ENCODE measurements around the gene WASL.
"Not testable (repeated sequence)": the region's sequence is repeated elsewhere in the genome, so short reads cannot be mapped to it uniquely, and the experiment has no call there.

WASL gene

DNA sequence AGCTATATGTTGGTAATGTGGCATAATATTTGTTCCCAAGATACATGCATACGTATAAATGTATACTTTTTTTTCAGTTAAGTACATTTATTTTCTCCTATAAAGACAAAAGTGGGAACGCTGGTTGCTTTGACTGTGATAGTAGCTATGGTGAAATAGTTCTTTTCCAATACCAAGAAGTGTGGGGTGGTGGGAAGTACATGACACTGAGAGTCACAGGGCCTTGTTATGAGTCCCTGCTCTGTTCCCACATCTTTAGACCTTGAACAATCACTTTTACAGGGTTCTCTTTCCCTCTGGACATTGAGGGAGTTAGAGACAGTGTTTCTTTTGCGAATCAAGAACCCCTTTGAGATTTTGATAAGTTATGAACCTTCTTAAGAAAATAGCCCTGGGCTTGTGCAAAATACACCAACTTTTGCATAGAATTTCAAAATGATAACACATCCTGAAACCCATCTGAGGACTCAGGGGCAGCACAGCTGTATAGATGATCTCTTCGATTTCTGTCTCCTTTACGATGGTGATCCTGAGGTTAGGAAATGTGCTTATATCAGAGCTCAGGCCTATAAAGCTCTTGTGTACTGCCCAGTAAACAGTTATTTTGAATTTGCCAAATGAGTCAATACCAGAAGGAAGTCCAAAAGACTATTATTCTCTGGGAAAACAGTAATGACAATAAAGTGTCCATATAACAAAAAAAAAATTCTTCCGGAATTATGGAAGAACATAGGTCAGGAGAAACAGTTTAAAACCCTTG, 92.1 kb downstream of the WASL start:
- DNase-seq = no peak

DNA sequence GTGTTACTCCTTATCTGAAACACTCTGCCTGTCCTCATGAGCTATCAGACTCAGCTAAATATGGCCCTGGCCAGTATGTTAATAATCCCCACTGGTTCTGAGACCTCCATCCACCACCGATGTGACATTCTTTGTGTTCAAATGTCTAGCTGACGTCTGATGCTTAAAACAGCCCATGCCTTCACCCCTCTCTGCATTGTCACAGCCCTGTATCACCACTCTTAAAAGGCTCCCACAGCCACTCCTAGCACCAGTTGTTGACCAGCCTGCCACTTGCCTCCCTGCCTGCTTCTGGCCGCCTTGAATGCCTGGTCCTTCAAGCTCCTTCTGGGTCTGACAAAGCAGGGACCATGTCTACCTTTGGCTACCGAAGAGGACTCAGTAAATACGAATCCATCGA, 93.2 kb downstream of the WASL start, which contains the start of gene LMOD2:
Gene LMOD2 (plus strand): TSS at position 253 of the 400 bp plus-strand sequence. CDS start 98 bp downstream, at position 351.
- no peak for DNase-seq

DNA sequence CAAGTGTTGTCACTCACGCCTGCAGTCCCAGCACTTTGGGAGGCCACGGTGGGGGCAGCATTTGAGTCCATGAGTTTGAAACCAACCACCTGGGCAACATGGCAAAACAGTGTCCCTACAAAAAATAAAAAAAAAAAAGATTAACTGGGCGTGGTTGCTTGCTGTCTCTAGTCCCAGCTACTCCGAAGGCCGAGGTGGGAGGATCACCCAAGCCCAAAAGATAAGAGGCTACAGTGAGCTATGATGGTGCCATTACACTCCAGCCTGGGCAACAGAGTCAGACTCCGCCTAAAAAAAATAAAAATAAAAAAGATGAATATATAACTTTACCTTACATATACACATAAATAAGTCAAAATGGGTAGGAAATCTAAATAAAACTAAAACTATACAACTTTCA, 95.6 kb downstream of the WASL start:
- no peak for DNase-seq

DNA sequence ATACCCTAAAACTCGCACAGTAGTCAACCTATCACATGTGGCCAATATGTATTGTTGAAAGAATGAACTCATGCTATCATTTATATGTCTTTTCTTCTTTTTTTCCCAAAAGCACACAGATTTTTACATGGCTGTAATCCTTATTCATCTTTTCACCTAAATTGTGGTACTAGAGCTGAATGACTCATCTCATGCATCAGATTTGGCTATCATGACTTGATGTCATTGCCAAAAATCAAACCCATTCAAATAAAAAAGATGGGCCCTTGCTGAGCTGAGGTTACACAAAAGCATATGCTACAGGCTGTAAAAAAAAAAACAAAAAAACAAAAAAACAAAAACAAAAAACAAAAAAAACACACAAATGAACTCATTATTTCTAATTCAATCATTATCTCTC, 96.4 kb downstream of the WASL start:
- no peak for DNase-seq

DNA sequence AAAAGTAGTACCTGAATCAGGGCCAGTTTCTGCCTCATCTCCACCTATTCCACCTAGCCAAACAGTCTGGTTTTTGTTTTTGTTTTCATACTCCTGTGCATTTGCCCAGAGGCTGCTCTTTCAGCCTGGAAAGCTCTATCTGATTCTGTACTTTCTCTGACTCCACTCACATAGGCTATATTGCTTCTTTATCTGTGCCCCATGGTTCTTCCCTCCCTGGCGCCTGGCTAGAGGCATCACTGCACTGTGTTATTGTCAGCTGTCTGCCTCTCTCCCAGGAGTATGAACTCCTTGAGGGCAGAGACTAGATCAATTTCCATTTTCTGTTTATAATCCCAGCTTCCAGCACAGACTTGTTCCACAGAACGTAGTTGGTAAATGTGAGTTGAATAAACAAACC, 98.2 kb downstream of the WASL start:
- DNase-seq = no peak

DNA sequence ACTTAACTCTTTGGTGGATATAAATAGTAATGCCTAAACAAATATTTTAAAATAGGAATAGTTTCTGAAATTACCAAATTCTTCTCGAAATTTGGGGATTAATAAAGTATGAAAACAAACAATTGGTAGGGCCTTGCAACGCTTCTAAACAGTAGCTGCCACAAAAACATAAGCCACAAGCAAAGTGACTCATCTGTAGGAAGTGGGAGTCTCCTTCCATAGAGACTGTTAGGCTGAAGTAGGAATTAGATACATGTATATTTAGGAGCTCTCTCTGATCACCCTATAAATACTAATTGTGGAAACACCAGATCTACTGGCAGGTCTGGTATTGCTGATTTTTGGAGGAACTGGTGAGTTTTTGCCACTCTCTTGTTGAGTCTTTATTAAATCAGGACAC, 98.8 kb downstream of the WASL start:
- no peak for DNase-seq

DNA sequence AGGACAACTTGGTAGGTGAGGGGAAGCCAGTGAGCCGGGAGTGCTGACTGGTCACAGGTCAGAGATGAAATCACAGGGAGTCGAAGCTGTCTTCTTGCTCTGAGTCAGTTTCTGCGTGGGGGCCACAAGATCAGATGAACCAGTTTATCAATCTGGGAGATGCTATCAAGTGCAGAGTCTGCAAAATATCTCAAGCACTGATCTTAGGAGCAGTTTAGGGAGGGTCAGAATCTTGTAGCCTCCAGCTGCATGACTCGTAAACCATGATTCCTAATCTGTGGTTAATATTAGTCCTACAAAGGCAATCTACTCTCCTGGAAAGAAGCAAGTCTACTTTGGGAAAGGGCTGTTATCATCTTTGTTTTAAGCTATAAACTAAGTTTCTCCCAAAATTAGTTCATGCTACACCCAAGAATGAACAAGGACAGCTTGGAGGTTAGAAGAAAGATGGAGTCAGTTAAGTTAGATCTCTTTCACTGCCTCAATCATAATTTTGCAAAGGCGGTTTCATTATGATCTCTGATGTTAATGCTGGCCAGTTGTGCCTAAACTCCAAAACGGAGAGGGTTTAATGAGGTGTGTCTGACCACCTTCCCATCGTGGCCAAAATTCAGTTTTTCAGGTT, 101.6 kb downstream of the WASL start:
- no peak for DNase-seq

DNA sequence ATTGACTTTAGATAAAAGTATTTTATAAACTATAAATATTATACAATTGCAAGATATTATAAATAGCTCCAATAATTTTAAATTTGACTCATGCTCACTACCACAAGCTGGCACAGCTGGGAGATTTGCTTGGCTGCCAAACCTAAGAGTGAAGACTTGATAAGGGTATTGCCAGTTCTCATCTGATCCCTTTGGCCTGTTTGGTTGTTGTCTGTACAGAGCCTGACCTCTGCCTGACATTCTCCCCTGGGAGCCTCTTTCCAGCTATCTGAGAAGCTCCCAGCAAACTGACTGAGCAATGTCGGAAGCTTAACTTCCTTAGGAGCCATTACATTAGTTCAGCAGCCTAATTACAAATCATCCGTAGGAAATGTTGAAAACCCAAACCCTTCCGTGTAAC, 103.3 kb downstream of the WASL start:
- no peak for DNase-seq

DNA sequence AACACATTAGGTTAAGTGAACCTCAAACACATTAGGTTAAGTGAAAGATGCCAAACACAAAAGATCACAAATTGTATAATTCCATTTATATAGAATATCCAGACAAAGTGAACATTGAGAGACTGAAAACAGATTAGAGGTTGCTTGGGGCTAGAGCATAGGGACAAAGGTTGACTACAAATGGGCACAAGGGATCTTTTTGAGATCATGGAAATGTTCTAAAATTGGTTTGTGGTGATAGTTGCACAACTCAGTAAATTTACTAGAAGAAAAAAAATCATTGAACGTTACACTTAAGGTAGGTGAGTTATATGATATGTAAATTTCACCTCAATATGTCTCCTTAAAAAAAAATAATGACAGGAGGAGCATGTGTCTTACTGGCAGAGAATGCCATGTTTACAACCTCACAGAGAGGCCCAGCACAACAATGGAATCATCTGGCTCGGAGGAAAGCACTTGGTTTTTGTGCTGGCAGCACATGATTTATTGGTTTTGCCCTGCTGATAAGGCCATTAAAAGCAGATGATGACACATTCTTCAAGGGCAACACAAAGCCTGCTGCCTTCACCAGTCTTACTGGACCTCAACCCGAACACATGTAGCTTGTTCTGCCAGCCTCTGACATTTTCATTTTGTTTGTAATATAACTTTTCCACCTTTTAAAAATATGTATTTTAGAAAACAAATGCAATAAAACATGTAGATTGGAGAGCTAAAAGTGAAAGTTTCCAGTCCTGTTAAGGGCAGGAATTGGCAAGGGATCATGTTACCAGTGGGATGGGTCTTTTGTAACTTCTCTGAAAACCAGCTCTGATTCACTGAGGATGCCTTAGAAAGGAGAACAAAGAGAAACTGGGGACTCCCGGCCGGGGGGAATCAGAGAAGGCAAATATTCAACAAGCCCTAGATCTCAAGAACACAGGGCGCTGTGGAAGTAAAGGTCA, 105.0 kb downstream of the WASL start:
- DNase-seq = no peak

DNA sequence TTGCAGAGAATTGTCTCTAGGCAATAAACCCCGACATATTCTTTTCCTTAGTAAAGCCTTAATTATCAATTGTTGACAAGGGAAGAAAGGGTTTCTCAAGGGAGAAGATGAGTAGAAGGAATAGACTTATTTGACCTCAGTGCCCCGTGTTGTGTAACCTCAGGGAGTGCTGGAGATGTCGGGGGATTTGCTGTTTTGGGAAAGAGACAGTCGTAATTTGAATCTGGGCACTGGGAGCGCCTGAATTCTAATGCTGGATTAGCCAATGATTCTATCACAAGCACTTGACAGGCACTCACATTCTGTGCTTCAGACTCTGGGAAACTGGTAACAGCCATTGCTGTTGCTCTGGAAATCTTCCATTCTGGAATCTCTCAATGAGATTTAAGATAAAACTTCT, 106.9 kb downstream of the WASL start:
- no peak for DNase-seq

DNA sequence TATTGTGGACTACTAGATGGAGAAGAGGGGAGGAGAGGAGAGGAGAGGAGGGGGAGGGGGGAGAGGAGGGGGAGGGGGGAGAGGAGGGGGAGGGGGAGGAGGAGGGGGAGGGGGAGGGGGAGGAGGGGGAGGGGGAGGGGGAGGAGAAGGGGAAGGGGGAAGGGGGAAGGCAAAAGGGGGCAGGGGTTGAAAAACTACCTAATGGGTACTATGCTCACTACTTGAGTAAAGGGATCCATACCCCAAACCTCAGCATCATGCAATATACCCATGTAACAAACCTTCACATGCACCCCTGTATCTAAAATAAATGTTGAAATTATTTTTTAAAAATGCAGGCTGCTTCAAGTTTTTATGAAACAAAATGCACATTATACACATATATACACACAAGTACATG, 108.2 kb downstream of the WASL start:
- no peak for DNase-seq

DNA sequence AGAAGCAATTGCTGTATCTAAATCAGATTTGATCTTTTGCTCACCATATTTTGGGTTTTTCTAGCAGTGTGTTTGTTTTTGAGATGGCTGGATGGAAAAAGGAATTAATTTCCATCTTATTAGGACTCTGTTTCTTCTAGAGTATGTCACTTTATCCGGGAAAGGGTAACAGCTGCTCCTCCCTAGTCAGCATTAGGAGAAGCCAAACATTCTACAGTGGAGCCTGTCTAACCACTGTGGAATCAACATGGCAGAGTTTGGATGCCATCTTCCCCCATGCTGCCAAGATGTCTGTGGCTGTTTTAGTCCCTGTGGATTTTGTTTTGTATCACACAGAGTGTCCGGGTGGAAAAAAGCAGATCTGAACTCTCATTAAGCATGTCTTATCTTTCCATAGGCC, 109.2 kb downstream of the WASL start:
- no peak for DNase-seq

DNA sequence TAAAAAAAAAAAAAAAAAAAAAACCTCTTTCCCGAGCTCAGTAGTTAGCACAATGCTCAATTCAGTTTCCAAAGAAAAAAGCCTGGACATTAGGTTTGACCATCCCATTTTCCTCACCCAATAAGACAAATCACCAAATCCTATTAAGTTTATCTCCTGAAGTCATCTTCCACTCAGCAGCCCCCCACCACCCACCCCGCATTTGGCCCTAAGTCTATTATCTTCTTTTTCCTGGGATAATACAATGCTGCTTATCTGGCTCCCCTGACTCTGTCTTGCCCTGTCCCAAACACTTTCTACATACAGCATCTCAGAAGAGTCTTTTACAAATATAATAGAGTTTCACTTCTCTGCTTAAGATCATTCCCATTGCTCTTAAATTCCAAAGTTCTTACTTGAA, 110.9 kb downstream of the WASL start:
- DNase-seq = no peak

DNA sequence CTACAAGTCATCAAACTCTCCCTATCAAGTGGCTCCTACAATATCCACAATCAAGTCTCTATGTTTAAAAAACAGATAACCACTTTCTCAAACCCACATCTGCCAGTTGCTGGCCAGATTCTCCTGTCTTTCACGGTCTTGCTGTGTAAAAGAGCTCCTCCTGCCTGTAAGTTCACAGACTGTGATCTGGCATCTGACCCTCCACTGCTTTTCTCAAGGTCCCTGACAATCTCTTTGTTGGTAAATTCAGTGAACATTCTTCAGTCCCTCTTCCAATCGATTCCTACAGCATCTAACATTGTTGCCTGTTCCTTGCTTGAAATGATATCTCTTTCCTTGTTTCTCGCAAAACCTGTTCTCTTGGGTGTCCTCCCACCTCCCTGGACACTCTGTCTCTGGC, 111.6 kb downstream of the WASL start:
- DNase-seq = no peak

DNA sequence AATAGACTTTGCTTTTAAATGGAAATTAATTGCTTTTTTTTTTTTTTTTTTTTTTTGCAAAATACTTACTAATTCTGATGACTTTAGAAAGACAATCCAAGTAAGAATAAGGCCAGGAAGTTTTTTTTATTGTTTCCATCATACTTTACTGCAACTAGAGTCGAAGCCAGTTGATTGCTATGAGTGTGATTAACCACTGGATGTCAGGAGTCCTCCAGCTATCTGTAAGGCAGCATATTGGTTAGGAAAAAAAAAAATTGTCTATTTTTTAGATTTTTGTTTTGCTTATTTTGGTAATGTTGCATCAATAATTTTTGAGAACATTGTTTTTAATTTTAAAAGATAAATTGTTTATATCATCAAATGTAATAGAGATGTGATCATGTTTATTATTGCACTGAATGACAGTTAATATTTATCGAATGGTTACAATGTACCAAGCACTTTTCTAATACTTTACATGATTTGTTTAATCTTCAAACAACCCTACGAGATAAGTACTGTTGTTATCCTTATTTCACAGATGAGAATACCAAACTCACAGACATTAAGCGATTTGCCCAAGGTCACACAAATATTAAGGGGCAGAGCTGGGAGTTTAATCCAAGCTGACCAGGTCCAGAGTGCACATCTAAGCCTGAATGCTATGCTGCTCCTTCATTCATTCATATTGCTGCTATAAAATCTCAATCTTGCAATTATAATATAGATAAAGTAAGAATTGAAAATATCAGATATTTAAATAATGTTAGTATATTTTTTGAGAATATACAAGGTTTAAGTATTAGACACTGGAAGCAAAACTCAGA, 113.0 kb downstream of the WASL start:
- no peak for DNase-seq

DNA sequence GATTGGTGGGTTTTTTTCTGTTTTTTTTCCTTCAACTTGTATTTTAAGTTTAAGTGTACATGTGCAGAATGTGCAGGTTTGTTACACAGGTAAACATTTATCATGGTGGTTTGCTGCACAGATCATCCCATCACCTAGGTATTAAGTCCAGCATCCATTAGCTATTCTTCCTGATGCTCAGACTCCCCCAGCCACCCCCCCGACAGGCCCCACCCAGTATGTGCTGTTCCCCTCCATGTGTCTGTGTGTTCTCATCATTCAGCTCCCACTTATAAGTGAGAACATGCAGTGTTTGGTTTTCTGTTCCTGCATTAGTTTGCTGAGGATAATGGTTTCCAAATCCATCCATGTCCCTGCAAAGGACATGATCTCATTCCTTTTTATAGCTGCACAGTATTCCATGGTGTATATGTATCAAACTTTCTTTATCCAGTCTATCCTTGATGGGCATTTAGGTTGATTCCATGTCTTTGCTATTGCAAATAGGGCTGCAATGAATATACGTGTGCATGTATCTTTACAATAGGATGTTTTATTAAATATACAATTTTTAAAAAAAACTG, 114.7 kb downstream of the WASL start:
- DNase-seq = not testable (repeated sequence)

DNA sequence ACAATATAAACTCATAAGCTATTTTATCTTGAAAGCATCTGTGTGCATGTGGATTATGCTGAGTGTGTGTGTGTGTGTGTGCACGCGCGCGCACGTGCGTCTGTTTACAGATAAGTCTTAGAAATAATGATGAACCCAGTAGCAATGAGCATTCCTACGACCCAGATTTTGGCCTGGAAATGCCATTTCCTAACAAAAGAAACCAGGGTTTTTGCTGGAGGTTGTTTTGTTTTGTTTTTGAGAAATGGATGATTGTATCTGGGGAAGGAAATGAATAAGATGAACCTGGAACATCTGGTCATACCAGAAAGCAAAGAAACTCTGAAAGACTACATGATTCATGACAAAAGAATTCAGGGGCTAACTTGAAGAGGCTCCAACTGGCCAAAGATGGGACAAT, 115.2 kb downstream of the WASL start:
- no peak for DNase-seq

DNA sequence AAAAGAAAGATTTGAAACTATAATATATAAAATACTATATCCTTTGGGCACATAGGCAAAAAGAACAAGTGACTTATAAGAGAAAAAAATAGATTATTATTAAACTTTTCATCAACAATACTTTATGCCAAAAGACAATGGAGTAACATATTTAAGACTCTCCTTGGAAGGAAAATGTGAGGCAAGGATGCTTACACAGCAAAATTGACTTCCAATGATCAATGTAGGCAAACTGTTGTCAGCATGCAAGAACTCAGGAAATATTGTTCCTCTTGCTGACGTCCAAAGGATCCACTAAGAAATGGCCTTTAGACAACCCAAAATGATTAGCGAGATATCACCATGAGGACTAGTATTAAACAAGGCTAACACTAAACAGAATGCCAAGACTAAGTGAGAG, 116.0 kb downstream of the WASL start:
- no peak for DNase-seq

Measured in central memory CD4-positive, alpha-beta T cell (primary cell).